DND-41 (cell line): ENCODE measurements around the gene STX19.

Experiments used
- ATAC-seq: fragments of 200-7000 bp; cut with Tn5 transposase; 3 replicates; pipeline ENCODE4 v1.9.1; 2021; ENCODE audit warnings: low read depth; ENCODE audit not compliant: insufficient read depth
- DNase-seq: peaks from one replicate; pipeline ENCODE4 v3.0.0-alpha.2; 2020
- H2AFZ ChIP-seq: 2 replicates; pipeline ENCODE4 v1.6.0; 2012; ENCODE audit warnings: low read depth, low read length
- H3K27ac ChIP-seq: 2 replicates; pipeline ENCODE4 v1.5.1; 2012; ENCODE audit warnings: low read length, inconsistent platforms
- H3K27me3 ChIP-seq: fragments of 200-600 bp; sonication (generic); 2 replicates; pipeline ENCODE4 v1.6.0; 2012; ENCODE audit warnings: low read length, mild to moderate bottlenecking, inconsistent platforms; ENCODE audit not compliant: insufficient read depth, poor library complexity
- H3K36me3 ChIP-seq: 2 replicates; pipeline ENCODE4 v1.5.1; 2012; ENCODE audit warnings: low read length, inconsistent platforms; ENCODE audit not compliant: insufficient read depth
- H3K4me1 ChIP-seq: 2 replicates; pipeline ENCODE4 v1.5.1; 2012; ENCODE audit warnings: mild to moderate bottlenecking, low read length; ENCODE audit not compliant: insufficient read depth
- H3K4me2 ChIP-seq: 2 replicates; pipeline ENCODE4 v1.6.0; 2012; ENCODE audit warnings: mild to moderate bottlenecking, moderate library complexity, low read length, inconsistent platforms; ENCODE audit not compliant: insufficient read depth
- H3K4me3 ChIP-seq, 2 experiments: fragments of 200-600 bp in 1 of 2; shearing (Covaris generic) in 1 of 2; 2 replicates each; pipeline ENCODE4 v1.5.1; 2012 to 2016; ENCODE audit warnings: inconsistent platforms in 2 of 2, low read length in 2 of 2, mild to moderate bottlenecking in 2 of 2, low read depth in 1 of 2, moderate library complexity in 1 of 2
- H3K79me2 ChIP-seq: 2 replicates; pipeline ENCODE4 v1.6.0; 2012; ENCODE audit warnings: low read length, inconsistent platforms; ENCODE audit not compliant: insufficient read depth
- H3K9ac ChIP-seq: 2 replicates; pipeline ENCODE4 v1.6.0; 2012; ENCODE audit warnings: low read depth, mild to moderate bottlenecking, inconsistent platforms, low read length, moderate library complexity
- H3K9me3 ChIP-seq: 2 replicates; pipeline ENCODE4 v1.5.1; 2012; ENCODE audit warnings: low read length, moderate library complexity, mild to moderate bottlenecking, inconsistent platforms; ENCODE audit not compliant: insufficient read depth, severe bottlenecking
- H4K20me1 ChIP-seq: 2 replicates; pipeline ENCODE4 v1.6.0; 2012; ENCODE audit warnings: low read length; ENCODE audit not compliant: insufficient read depth
- EZH2 ChIP-seq: IDR thresholded peaks from 3 replicates; pipeline ENCODE4 v1.6.1; 2012; ENCODE audit warnings: borderline replicate concordance, low read depth, mild to moderate bottlenecking, moderate library complexity, low read length, inconsistent platforms; ENCODE audit not compliant: severe bottlenecking
- TF ChIP-seq, protein P1 (sequence below): IDR thresholded peaks from 2 replicates; pipeline ENCODE4 v1.5.1; 2012; ENCODE audit warnings: borderline replicate concordance, low read length, moderate library complexity, mild to moderate bottlenecking; ENCODE audit not compliant: poor library complexity, severe bottlenecking; ENCODE audit errors: extremely low read depth

The STX19 gene

DNA sequence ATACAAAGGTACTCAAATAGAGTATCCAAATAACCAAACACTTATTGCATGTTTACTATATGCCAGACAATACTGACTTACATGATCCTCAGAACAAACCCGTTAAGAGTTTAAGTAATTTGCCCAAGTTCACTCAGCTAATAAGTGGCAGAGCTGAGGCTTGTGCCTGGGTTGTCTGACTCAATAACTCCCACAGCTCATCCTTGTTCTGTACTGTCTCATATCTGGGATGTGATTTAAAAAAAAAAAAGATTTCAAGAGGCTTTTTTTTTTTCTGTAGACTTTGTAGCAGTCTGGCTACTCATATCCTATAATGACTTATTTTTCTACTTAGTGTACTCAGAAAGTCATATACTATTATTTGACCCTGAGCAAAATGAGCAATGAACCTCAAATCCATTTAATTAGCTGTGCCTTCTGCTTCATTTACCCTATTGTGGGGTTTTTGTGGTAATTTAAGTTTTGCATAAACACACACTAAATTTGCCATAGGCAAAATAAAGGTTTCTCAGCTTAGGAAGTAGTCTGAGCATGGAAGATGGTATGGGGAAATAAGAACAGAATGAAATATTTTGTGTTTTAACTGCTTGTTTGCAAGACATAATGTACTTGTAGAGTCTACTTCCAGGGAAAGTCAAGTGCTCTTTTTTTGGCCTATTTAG lies 37.6 kb upstream of the STX19 start:
- DNase-seq (no peak), ATAC-seq (no peak)
- H4K20me1 ChIP-seq: peaks cover 6% of the 10 kb centered on the region; the same call in 1 of the 2 replicates
- H3K9ac ChIP-seq: no peak overlapping the region
- H3K27me3 ChIP-seq: no peaks in the 10 kb centered on the region
- H3K79me2 ChIP-seq: peaks cover 86% of the 10 kb centered on the region
- H3K27ac ChIP-seq: no peak overlapping the region
- H2AFZ ChIP-seq: no peak overlapping the region
- H3K9me3 ChIP-seq: peaks cover 4% of the 10 kb centered on the region
- H3K4me3 ChIP-seq: no peak overlapping the region
- H3K4me1 ChIP-seq: peaks cover 43% of the 10 kb centered on the region
- TF ChIP-seq, protein P1, sequence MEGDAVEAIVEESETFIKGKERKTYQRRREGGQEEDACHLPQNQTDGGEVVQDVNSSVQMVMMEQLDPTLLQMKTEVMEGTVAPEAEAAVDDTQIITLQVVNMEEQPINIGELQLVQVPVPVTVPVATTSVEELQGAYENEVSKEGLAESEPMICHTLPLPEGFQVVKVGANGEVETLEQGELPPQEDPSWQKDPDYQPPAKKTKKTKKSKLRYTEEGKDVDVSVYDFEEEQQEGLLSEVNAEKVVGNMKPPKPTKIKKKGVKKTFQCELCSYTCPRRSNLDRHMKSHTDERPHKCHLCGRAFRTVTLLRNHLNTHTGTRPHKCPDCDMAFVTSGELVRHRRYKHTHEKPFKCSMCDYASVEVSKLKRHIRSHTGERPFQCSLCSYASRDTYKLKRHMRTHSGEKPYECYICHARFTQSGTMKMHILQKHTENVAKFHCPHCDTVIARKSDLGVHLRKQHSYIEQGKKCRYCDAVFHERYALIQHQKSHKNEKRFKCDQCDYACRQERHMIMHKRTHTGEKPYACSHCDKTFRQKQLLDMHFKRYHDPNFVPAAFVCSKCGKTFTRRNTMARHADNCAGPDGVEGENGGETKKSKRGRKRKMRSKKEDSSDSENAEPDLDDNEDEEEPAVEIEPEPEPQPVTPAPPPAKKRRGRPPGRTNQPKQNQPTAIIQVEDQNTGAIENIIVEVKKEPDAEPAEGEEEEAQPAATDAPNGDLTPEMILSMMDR: no peak
- peaks cover 25% of the 10 kb centered on the region for H3K36me3 ChIP-seq
- H3K4me2 ChIP-seq: peak overlapping the region; percentile 70

DNA sequence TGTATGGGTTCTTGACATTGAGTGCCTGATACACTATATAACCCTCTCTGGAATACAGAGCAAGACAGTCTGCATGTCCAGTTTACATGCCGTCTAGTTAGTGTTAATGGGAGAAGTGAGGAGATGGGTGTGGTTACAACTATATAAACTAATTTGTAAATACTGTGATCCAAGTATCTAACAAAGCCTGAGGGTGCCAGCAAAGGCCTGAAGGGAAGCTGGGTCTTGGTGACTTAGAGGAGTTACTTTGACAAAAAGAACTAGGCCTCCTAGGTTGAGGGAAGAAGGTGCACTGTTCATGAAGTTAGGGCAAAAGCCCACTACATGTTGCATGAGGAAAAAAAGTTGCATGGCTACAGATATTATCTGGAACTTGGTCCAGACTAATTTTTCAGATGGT lies 36.7 kb upstream of the STX19 start:
- Histone ChIP-seq H3K27me3 (no peaks in the 10 kb centered on the region), H3K4me1 (peaks cover 46% of the 10 kb centered on the region), H3K36me3 (peaks cover 32% of the 10 kb centered on the region), H4K20me1 (peaks cover 2% of the 10 kb centered on the region; the same call in 1 of the 2 replicates), H2AFZ (no peak overlapping the region), H3K4me2 (peak overlapping the region; percentile 70), H3K4me3 (no peak overlapping the region; a peak in 1 of 4 replicates), H3K9ac (0 out of 2 replicates have a peak overlapping the region, but pooled peaks have one; percentile 10), H3K9me3 (peaks cover 4% of the 10 kb centered on the region), H3K27ac (no peak overlapping the region), H3K79me2 (peaks cover 82% of the 10 kb centered on the region)
- TF ChIP-seq, protein P1: no peak
- no peak for TF ChIP-seq EZH2
- ATAC-seq (no peak), DNase-seq (no peak)

DNA sequence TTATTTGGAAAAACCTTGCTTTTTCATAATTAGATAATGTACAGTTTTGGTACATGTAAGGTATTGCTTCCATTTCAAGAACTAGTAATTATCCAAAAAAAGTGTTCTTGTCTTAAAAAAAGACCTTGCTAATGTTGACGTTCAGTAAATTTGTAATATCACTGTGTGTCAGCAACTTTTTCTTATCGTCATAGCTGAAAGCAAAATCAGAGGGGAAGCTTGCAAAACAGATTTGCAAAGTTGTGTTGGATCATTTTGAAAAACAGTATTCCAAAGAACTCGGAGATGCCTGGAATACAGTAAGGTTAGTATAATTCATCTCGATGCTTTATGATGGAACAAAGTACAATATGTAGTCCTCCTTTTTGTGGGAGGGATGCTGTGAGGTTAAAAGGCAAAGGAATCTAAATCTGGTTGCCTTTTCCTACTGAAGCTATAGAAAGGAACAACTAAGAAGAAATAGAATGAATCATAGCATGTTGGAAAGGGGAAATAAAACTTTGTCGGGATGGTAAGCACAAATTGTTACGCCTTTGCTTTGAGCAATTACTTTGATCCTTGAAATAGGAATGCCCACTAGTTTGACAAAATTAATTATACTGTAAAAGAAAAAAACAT lies 36.0 kb upstream of the STX19 start:
- H3K9me3 ChIP-seq: peaks cover 4% of the 10 kb centered on the region
- peaks cover 46% of the 10 kb centered on the region for H3K4me1 ChIP-seq
- H3K79me2 ChIP-seq: peaks cover 76% of the 10 kb centered on the region
- ATAC-seq (no peak), DNase-seq (no peak)
- no peaks in the 10 kb centered on the region for H3K27me3 ChIP-seq
- peak overlapping the region; percentile 70 for H3K4me2 ChIP-seq
- TF ChIP-seq, protein P1: no peak
- TF ChIP-seq EZH2: no peak
- H3K27ac ChIP-seq: peak overlapping the region; percentile 96
- H3K36me3 ChIP-seq: peaks cover 36% of the 10 kb centered on the region
- H4K20me1 ChIP-seq: no peaks in the 10 kb centered on the region
- H3K9ac ChIP-seq: peak overlapping the region; percentile 85
- peak overlapping the region; percentile 88; the same call in 1 of the 2 replicates for H2AFZ ChIP-seq
- peak overlapping the region; percentile 76 to 82; a peak in 3 of 4 replicates for H3K4me3 ChIP-seq
